CD4-positive, alpha-beta T cell treated with Interferon alpha-2 for 1 hour (primary cell): ENCODE measurements around the gene FXYD6.

Experiments used
- DNase-seq, 2 donors: peaks; one replicate each; pipeline ENCODE4 v3.0.0-alpha.2; 2020 to 2022

FXYD6 gene

DNA sequence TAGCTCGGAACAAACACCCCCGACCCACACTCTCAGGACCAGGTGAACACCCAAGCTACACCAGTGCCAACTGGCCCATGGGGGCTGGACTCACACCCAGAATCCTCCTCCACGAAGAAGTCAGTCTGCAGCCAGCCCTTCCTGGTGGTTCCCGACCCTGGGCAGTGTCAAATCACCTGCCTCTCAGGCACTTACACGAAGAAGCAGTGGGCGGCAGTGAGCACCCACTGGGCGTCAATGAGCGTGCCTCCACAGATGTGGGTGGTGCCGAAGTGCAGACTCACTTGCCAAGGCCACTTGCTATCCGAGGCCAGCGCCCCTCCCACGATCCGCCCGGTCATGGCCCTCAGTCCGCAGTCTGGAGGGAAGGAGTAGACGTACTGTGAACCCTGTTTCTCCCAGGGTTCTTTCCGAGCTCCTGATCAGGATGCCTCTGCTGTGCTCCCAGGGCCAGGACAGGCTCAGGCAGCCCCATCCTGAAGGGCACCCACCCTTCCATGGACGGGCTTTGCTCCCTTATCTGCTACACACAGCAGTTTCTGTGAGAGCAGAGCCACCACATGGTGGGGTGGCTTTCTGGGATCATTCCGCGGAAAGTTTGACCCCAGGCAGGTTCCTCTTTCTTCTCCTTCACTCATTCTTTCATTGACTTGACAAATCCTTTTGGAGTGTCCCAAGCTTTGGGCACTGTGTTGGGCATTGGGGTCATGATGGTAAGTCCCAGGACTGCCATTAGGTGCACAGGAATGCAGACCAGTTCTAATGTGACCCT lies 33.3 kb upstream of the FXYD6 start:
- no peak for DNase-seq

DNA sequence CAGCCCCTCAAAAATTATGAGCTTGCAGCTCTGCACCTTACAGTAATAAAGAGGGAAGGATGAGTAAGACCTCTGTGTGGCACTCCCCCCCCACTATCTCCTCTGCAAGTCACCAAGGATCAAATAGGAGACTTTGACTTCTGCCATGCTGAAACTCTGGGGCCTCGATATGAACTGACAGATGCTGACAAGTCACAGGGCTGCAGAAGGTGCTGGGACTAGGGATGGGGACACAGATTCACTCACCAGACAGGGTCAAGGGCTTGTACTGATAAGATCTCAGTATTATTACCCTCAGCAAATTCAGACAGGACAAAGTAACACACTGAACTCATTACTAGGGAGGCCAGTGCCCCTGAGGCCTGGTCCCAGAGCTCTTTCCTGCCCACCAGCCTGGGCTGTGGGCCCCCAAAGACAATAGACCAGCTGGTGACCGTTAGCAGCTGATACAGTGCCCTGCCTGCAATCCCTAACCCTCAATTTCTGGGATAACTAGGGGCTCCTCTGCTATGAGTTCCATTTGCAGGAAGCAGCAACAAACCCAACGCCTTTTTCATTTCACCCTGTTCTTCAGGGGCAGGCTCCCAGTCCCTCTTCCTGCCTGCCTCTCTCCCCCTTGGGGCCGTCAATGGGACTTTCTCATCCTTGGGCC lies 32.6 kb upstream of the FXYD6 start:
- no peak for DNase-seq

GRCh38 chr11:117908109-117908895 lies 31.8 kb upstream of the FXYD6 start:
- no peak for DNase-seq

GRCh38 chr11:117907276-117908108 lies 31.0 kb upstream of the FXYD6 start:
- peak; percentile 73 to 75 for DNase-seq

DNA sequence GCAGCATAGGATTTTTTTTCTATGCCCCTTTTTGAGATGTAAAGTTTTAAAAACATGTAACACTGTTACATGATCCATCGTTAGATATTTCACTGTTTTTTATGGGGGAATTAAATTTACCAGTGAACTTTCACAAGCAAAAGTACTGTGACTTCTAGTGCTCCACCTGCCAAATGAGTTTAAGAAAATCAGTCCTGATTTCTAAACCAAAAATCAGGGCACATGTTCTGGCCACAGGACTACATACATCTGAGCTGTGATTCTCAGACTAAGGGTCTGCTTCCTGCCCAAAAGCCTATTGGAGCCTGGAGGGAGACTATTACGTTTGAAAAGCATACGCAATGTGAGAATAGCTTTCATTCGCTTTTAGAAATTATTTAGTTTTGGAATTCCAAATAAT lies 30.3 kb upstream of the FXYD6 start:
- no peak for DNase-seq

DNA sequence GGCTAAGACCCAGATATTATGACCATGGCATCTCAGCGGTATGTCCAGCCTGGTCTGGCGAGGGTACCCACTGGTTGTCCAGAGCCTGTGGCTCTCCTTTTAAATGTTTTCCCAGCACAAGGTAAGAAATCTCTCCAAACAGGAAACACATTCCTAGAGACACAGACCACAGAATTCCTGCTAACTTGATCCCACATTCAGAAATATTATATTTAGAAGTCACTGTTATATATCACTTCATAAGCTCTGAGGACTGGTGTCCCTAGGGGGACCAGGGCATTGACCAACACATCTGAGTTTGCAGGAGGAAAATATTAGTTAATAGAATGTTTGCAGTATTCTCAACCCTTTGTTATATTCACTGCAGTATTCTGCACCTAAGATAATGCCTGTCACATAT lies 29.7 kb upstream of the FXYD6 start:
- DNase-seq, result no peak

GRCh38 chr11:117905524-117905923 lies 29.1 kb upstream of the FXYD6 start:
- DNase-seq, result no peak

DNA sequence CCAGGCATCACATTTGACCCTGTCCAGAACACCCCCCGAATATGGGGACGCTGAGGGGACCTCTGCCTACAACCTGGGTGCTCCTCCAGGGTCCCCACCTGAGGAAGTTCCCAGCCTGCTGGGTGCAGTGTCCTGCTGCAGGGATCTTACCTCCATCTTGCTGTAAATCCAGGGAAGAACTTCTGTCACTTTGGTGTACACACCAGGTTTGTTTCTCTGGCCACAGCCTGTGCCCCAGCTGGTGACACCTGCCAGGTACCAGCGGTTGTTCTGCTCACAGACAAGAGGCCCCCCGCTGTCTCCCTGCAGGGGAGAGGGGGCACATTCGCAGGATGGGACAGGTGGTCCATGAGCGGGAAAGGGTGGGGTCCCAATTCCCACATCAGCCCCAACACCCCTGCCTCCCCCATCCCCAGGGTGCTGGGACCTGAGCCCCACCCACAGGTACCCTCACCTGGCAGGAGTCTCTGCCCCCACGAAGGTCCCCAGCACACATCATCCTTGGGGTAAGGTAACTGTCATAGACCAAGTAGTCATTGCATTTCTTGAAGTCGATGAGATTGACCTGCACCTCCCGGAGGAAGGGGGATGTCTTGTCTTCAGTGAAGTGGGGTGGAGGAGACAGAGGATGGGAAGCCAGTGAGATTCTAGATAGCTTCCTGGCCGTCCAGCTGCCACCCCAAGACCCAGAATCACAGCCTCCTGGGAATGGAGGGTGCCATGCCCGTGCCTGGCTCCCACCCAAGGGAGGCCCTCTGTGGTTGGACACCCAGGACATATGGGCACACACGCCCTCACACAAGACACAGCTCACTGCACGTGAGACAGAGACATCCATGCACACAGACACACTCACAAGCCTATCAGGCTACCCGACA lies 27.3 kb upstream of the FXYD6 start:
- no peak for DNase-seq

DNA sequence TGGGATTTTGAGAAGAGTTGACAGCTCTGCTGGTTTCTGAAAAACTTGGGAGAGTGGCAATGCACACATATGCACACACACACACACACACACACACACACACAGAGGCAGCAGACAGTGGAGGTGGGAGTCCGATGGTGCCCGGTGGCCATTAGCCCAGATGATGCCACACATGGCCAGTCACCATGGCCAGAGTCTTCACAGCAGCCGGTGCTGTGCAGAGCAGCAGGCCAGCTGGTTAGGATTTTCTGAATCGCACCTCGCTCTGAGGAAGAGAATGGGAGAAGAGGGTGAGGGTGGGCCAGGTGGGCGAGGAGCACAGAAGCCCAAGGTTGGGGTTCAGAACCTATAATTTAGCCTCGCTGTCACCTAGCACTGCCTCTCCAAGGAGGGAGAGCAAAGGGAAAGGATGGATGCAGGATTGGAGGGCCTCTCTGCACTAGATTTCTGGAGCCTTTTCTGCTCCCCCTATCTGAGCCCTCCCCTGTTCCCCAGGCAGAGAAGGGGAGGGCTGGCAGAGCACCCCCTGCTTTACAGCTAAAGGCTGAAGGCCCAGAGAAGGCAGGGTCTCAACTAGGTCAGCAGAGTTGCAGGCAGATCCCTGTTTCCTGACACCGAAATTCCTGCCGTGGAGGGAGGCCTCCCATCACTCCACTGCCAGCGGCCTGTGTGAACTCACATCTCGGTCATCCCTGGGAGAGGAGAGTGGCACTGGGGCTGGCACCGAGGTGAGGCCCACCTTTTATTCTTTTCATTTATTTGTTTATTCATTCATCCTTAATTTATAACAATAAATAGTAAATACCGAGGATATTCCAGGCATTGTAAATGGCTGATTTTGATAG lies 25.8 kb upstream of the FXYD6 start:
- DNase-seq, result no peak

DNA sequence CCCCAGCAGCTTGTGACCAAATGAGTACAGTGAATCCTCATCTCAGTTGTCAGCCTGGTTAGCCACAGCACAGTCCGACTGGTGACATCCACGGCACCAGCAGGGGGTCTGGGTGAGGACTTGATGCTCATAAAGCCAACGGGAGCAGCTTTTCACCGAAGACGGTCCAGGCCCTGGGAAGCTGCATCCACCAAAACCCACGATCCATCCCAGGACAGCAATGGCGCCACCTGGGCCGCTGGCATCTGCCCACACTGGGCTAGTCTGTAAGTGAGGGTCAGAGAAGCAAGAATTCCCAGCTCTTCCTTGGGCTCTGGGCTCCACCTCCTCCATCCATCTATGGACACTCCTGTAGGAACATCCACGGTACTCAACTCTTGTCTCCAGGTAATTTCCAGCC lies 25.1 kb upstream of the FXYD6 start:
- no peak for DNase-seq

- no peak for DNase-seq
Observed at GRCh38 chr11:117900720-117901440, 24.4 kb upstream of the FXYD6 start.

GRCh38 chr11:117900121-117900648 lies 23.7 kb upstream of the FXYD6 start:
- DNase-seq, result no peak

- no peak for DNase-seq
Observed at GRCh38 chr11:117898059-117898458, 21.6 kb upstream of the FXYD6 start.

DNA sequence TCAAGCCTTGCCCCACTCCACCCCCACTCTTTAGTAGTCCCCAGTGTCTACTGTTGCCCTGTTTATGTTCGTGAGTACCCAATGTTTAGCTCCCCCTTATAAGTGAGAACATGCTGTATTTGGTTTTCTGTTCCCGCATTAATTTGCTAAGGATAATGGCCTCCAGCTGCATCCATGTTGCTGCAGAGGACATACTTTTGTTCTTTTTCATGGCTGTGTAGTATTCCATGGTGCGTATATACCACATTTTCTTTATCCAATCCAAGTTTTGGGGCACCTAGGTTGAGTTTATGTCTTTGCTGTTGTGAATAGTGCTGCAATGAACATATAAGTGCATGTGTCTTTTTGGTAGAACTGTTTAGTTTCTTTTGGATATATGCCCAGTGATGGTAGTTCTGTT lies 16.2 kb upstream of the FXYD6 start:
- no peak for DNase-seq

DNA sequence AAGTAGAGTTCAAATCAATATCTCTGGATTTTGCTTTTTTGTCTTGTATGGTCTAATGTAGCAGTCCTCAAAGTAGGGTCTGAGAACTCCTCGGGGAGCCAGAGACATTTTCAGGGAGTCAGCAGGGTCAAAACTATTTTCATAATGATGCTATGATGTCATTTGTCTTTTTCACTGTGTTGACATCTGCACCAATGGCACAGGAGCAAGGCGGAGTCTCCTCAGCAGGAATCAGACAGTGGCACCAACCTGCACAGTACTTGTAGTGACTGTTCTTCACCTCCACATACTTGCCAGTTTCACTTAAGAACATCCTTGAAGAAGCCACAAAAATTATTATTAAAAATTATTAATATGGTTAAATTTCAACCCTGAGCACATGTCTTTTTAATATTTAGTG lies 14.9 kb upstream of the FXYD6 start:
- no peak for DNase-seq

DNA sequence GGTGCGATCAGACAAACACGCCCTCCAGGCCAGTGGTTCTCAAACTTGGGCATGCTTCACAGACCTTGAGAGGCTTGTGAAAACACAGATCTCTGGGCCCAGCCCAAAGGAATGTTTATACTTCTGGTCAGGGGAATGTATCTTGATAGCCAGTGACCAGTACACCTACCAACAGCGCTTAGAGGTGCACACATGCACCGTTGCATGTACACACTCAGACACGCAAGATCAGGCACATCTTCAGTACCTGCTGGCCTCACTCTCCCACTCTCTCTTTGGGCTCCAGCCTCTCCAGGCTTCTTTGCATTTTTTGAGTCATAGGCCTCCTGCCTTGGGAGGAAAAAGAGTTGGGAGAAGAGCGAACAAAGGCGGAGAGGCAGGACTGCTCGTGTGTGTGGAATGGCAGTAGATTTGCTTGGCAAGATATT lies 11.7 kb upstream of the FXYD6 start:
- no peak for DNase-seq

DNA sequence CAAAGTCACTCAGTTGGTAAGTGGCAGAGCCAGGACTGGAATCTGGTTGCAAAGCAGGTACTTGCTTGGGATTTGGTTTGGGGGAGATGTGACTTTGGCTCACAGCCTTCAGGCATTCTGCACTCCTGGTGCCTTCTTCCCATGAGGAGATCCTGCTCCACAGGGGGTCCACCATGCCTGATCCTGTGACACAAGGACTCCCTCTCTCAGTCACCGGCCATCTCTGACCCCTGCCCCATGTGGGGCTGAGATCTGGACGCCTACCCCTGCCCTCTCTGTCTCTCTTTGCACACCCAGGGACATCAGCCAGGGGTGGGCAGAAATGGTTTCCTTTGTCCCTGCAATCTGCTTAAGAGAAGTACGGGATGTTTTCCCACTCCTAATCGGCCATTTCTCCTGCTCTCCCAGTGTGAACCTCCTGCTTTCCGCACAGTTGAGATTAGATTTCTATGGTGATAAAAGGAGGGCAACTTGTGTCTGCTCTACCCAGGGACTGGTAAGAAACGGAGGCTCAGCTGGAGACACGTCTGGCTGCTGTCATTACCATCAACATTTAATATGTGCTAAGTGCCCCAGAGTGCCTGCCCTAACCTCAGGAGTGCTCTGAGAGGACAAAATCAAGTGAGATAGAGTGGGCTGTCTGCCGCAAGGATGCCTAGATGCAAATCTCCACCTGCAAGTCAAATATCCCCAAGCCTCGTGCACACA lies 11.1 kb upstream of the FXYD6 start:
- DNase-seq, result no peak

- DNase-seq, result no peak
Observed at GRCh38 chr11:117885777-117886176, 9.3 kb upstream of the FXYD6 start.

DNA sequence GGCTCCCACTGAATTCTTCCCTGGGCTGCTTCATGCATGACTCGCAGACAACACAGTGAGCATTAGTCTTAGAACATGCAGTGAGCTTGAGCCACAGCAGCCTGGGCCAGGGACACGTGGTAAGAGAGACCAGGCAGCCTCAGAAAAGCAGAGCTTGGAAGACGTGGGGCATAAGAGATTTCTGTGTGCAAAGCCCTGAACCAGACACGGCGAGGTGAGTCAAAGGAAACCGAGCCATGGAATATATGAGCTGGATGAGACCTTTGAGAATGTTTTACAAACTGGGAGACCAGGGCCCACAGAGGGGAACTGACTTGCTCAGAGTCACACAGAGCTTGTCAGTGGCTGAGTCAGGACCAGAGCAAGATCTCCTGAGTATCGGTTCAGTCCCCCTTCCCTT lies 8.5 kb upstream of the FXYD6 start:
- DNase-seq, result no peak
